ENCODE measurements around the gene SEPTIN6. TPM values are rescaled to one million over a fixed set of nuclear protein-coding genes. Genes with fewer than 3 reads are reported as not detected.

The SEPTIN6 gene
- total and polyA plus RNA-seq, 2 of the 8 experiments (the other 6 are each of a cell fraction or from before 2014, with no cell fraction given) = 31.0 to 42.6 TPM

DNA sequence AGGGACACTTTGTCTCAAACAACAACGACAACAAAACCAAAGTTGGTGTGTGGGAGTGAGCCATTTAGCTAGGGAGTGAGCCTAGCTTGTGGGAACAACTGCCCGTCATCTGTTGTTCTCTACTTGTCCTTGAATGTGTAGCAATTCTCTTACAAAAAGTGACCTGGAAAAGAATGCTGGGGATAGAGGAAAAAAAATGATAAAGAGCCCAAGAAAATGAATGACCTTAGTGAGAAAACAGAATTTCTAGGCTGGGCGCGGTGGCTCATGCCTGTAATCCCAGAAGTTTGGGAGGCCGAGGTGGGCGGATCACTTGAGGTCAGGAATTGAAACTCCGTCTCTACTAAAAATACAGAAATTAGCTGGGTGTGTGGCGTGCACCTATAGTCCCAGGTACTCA, 19.6 kb downstream of the SEPTIN6 start:
- no peak overlapping the region for H3K9ac ChIP-seq (replicated peaks in 1 of 4; ENCODE audit: extremely low read depth in 1 of 4, low read depth in 3 of 4, low read length in 3 of 4)
- no peak overlapping the region for H2BK20ac ChIP-seq (ENCODE audit: low read length)
- H4K20me1 ChIP-seq (replicated peaks in 1 of 2; ENCODE audit: control insufficient read depth in 1 of 2, insufficient read depth in 2 of 2, low read length in 2 of 2) = no peaks in the 10 kb centered on the region
- H3K4me2 ChIP-seq (ENCODE audit: insufficient read depth in 1 of 2, low read depth in 2 of 2, low read length in 2 of 2) = no peak overlapping the region
- no peak overlapping the region for H3K56ac ChIP-seq (replicated peaks; ENCODE audit: insufficient read length, low read depth, low read length)
- H3K4me1 ChIP-seq (replicated peaks in 1 of 4; ENCODE audit: control insufficient read depth in 3 of 4, insufficient read depth in 4 of 4, low read length in 3 of 4) = 0 out of 7 replicates have a peak, but pooled peaks cover 0 to 3% (median 2%) of the 10 kb centered on the region in 4 experiments
- DNase-seq (ENCODE audit: low read depth in 1 of 2, low spot score in 2 of 2) (no peak), FAIRE-seq (no peak)
- 92% methylated on average over 4 of the region's 8 CpGs; no CpG with 5 or more reads in 1 of the 2 experiments for WGBS, 2 experiments (ENCODE audit: extremely low coverage in 1 of 2, insufficient coverage in 1 of 2, insufficient read length in 1 of 2, insufficient replicate concordance in 2 of 2, low coverage in 1 of 2, low lambda C conversion rate in 2 of 2, missing lambda C conversion rate in 1 of 2)
- no peak overlapping the region for H2BK15ac ChIP-seq (ENCODE audit: low read length)
- no peaks in the 10 kb centered on the region for H3K9me3 ChIP-seq (ENCODE audit: insufficient read depth in 2 of 2, low read depth in 1 of 2, low read length in 1 of 2)
- no peak overlapping the region for H3K23ac ChIP-seq (ENCODE audit: insufficient read length)
- H3K18ac ChIP-seq (ENCODE audit: extremely low read depth, low read length) = no peak overlapping the region
- no peak overlapping the region for H2BK5ac ChIP-seq (ENCODE audit: low read depth, low read length)
- no peak overlapping the region for H4K5ac ChIP-seq (ENCODE audit: insufficient read length, low read depth, low read length)
- H3K23me2 ChIP-seq (ENCODE audit: low read depth, low read length) = no peaks in the 10 kb centered on the region
- H2BK120ac ChIP-seq (replicated peaks; ENCODE audit: low read depth, low read length) = no peak overlapping the region
- no peak overlapping the region for H2BK12ac ChIP-seq (ENCODE audit: low read depth, low read length)
- H3K27me3 ChIP-seq (replicated peaks in 1 of 4; ENCODE audit: control insufficient read depth in 3 of 4, extremely low read depth in 1 of 4, insufficient read depth in 3 of 4, low read length in 3 of 4) = no peaks in the 10 kb centered on the region
- POLR2A ChIA-PET (ENCODE audit: partially characterized antibody) = interaction anchor here (2.2 kb wide), 1 partner anchor 118 kb away, joined by 6 read pairs; the partner anchor contains the start of gene RPL39
- no peaks in the 10 kb centered on the region; the same call in 1 of the 2 replicates for H3K79me1 ChIP-seq (ENCODE audit: low read depth, low read length)
- no peak overlapping the region for H3K4ac ChIP-seq (replicated peaks; ENCODE audit: insufficient read length, low read depth, low read length)
- no peaks in the 10 kb centered on the region for H3K36me3 ChIP-seq (ENCODE audit: control insufficient read depth in 2 of 4, insufficient read depth in 4 of 4, low read length in 3 of 4)
- TF ChIP-seq HDAC6 (IDR thresholded peaks at IDR 0.05; ENCODE audit: low read depth, low read length) = no peak
- TF ChIP-seq GTF2F1 (IDR thresholded peaks at IDR 0.05; ENCODE audit: borderline replicate concordance, low read depth, low read length) = no peak
- no peak for TF ChIP-seq ATF3 (IDR thresholded peaks at IDR 0.05; ENCODE audit: insufficient read depth, low read depth, low read length)
- TF ChIP-seq SIN3A (conservative IDR thresholded peaks at IDR 0.05 in 1 of 2, IDR thresholded peaks at IDR 0.05 in 1 of 2; ENCODE audit: low read depth in 1 of 2, low read length in 2 of 2) = no peak
- no peak for TF ChIP-seq CHD2 (IDR thresholded peaks at IDR 0.05; ENCODE audit: low read length)
- TF ChIP-seq POLR2A (IDR thresholded peaks at IDR 0.05; ENCODE audit: control extremely low read depth in 1 of 2, low read depth in 2 of 2, low read length in 2 of 2) = no peak
- TF ChIP-seq RFX5 (IDR thresholded peaks at IDR 0.05; ENCODE audit: borderline replicate concordance, low read depth, low read length) = no peak
- TF ChIP-seq BCL11A (IDR thresholded peaks at IDR 0.05; ENCODE audit: low read depth in 2 of 2, low read length in 2 of 2) = no peak
- TF ChIP-seq BRCA1 (IDR thresholded peaks at IDR 0.05; ENCODE audit: low read depth, low read length) = no peak
- TF ChIP-seq POU5F1 (IDR thresholded peaks at IDR 0.05; ENCODE audit: low read depth, low read length) = no peak
- TF ChIP-seq ATF2 (IDR thresholded peaks at IDR 0.05; ENCODE audit: low read length) = no peak
- TF ChIP-seq SP4 (IDR thresholded peaks at IDR 0.05; ENCODE audit: low read length) = no peak
- no peak overlapping the region for H4K91ac ChIP-seq (replicated peaks; ENCODE audit: insufficient read length, low read length)
- H3K4me3 ChIP-seq (ENCODE audit: extremely low read depth in 1 of 4, insufficient read depth in 2 of 4, low read depth in 3 of 4, low read length in 4 of 4) = no peak overlapping the region
- no peak overlapping the region for H2AFZ ChIP-seq (ENCODE audit: low read length)
- H2AK5ac ChIP-seq (ENCODE audit: low read depth, low read length) = no peak overlapping the region
- no peak overlapping the region for H3K27ac ChIP-seq (ENCODE audit: low read depth, low read length)
- H3K79me2 ChIP-seq (ENCODE audit: control insufficient read depth in 1 of 2, insufficient read depth in 2 of 2, low read length in 2 of 2) = no peaks in the 10 kb centered on the region
- CTCF ChIA-PET (ENCODE audit: partially characterized antibody) = interaction anchor here (0.8 kb wide), 1 partner anchor 11 kb away, joined by 3 read pairs; no protein-coding TSS in a partner anchor
- H4K8ac ChIP-seq (ENCODE audit: extremely low read depth, insufficient read depth, low read length) = no peak overlapping the region
- no peak overlapping the region for H3K14ac ChIP-seq (ENCODE audit: insufficient read length)
